ENCODE measurements around the gene PFAS.

Gene PFAS

GRCh38 chr17:8220783-8221662 lies 28.1 kb upstream of the PFAS start:
- Histone ChIP-seq H3K27ac (ENCODE audit: low read depth in 2 of 2, low read length in 2 of 2) (peak overlapping the region; percentile 97 to 99), H3K27me3 (ENCODE audit: control insufficient read depth in 2 of 2, insufficient read depth in 2 of 2, low read length in 2 of 2) (no peaks in the 10 kb centered on the region), H3K36me3 (ENCODE audit: control insufficient read depth in 2 of 2, insufficient read depth in 2 of 2, low read length in 2 of 2) (no peaks in the 10 kb centered on the region), H3K4me3 (ENCODE audit: low read length in 2 of 2) (peak overlapping the region; percentile 88), H3K9ac (ENCODE audit: low read depth in 1 of 2, low read length in 2 of 2) (peak overlapping the region; percentile 83 to 88), H3K4me1 (ENCODE audit: control insufficient read depth in 2 of 2, insufficient read depth in 2 of 2, low read length in 2 of 2) (peaks cover 14 to 19% of the 10 kb centered on the region in 2 donors), H3K9me3 (ENCODE audit: control insufficient read depth in 2 of 2, low read length in 2 of 2) (no peaks in the 10 kb centered on the region)

DNA sequence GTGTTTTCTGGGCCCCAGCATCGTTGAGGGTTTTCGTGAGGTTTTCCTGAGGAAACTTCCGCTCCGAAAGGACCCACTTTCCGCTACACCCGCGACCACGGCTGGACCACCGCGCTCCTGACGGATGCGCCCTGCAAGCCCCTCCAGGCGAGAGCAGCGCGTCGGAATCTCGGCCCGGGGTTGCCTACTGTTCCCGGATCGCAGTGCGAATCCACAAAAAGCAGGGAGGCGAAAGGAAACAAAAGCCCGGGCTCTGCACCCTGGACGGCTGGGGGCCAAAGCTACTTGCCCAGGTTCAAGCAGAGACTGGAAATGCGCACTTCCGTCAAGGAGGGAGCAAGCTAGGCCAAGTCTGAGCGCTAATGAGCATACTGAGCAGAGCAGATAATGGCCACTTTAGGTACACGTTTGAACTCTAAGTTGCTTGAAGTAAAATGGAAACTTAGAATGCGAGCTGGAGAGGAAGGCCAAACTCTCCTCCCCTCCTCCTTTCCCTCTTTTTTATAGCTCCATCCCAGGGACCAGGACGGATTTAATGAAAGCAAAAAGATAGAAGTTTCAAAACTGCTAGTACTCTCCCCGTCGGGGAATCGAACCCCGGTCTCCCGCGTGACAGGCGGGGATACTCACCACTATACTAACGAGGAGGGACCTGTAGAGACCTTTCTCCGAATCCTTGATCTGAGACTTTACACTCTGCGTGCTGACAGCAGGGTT lies 27.3 kb upstream of the PFAS start:
- Histone ChIP-seq H3K27ac (ENCODE audit: low read depth in 2 of 2, low read length in 2 of 2) (peak overlapping the region; percentile 97 to 99), H3K9me3 (ENCODE audit: control insufficient read depth in 2 of 2, low read length in 2 of 2) (no peaks in the 10 kb centered on the region), H3K27me3 (ENCODE audit: control insufficient read depth in 2 of 2, insufficient read depth in 2 of 2, low read length in 2 of 2) (no peaks in the 10 kb centered on the region), H3K4me3 (ENCODE audit: low read length in 2 of 2) (peak overlapping the region; percentile 88), H3K9ac (ENCODE audit: low read depth in 1 of 2, low read length in 2 of 2) (peak overlapping the region; percentile 83 to 88), H3K36me3 (ENCODE audit: control insufficient read depth in 2 of 2, insufficient read depth in 2 of 2, low read length in 2 of 2) (no peaks in the 10 kb centered on the region), H3K4me1 (ENCODE audit: control insufficient read depth in 2 of 2, insufficient read depth in 2 of 2, low read length in 2 of 2) (peaks cover 15 to 19% of the 10 kb centered on the region in 2 donors)

GRCh38 chr17:8222380-8222629 lies 26.8 kb upstream of the PFAS start:
- Histone ChIP-seq H3K4me1 (ENCODE audit: control insufficient read depth in 2 of 2, insufficient read depth in 2 of 2, low read length in 2 of 2) (peaks cover 19% of the 10 kb centered on the region in 2 donors), H3K27me3 (ENCODE audit: control insufficient read depth in 2 of 2, insufficient read depth in 2 of 2, low read length in 2 of 2) (no peaks in the 10 kb centered on the region), H3K9me3 (ENCODE audit: control insufficient read depth in 2 of 2, low read length in 2 of 2) (no peaks in the 10 kb centered on the region), H3K27ac (ENCODE audit: low read depth in 2 of 2, low read length in 2 of 2) (peak overlapping the region; percentile 97 to 99), H3K4me3 (ENCODE audit: low read length in 2 of 2) (peak overlapping the region; percentile 88), H3K9ac (ENCODE audit: low read depth in 1 of 2, low read length in 2 of 2) (peak overlapping the region; percentile 83 to 88), H3K36me3 (ENCODE audit: control insufficient read depth in 2 of 2, insufficient read depth in 2 of 2, low read length in 2 of 2) (no peaks in the 10 kb centered on the region)

GRCh38 chr17:8222630-8223355 lies 26.3 kb upstream of the PFAS start:
- H3K4me1 ChIP-seq (ENCODE audit: control insufficient read depth in 2 of 2, insufficient read depth in 2 of 2, low read length in 2 of 2) = peaks cover 19 to 20% of the 10 kb centered on the region in 2 donors

DNA sequence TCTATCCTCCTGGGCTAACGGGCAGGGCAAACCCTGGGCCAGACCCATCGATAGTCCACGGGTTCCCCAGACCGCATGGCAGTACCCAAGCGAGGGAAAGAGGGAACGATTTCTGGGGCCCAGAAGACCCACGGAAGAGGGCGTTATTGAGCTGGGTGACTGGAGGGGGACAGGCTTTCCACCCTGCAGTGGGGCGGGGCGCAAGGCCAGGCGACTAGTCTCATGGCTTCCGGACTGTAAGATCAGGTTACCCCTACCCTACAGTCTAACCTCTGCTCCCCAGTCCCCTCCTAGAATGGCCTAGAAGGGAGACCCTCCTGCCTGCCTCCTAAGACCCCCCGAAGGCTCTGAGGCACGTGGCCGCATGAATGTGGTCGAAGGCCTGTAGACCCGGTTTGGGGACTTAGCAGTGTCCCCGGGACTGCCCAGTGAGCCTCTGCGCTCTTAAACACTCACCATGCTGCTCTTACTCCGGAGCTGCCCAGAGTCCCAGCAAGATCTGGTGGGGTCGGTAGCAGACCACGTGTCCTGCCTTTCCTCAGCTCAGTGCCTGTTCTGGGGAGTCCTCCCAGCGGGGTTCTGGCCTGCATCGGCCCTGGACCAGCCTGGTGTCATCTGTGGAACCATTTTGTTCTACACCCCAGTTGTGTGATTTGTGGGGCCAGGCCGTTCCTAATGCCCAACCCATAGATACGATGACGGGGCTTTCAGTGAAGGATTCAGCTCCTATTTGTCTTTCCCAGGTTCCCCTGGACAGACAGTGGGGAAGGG lies 25.5 kb upstream of the PFAS start:
- Histone ChIP-seq H3K36me3 (ENCODE audit: control insufficient read depth in 2 of 2, insufficient read depth in 2 of 2, low read length in 2 of 2) (peaks cover 10 to 11% of the 10 kb centered on the region in 2 donors), H3K4me3 (ENCODE audit: low read length in 2 of 2) (peak overlapping the region; percentile 88), H3K4me1 (ENCODE audit: control insufficient read depth in 2 of 2, insufficient read depth in 2 of 2, low read length in 2 of 2) (peaks cover 15 to 20% of the 10 kb centered on the region in 2 donors), H3K27me3 (ENCODE audit: control insufficient read depth in 2 of 2, insufficient read depth in 2 of 2, low read length in 2 of 2) (no peaks in the 10 kb centered on the region), H3K9ac (ENCODE audit: low read depth in 1 of 2, low read length in 2 of 2) (peak overlapping the region; percentile 83 to 88), H3K27ac (ENCODE audit: low read depth in 2 of 2, low read length in 2 of 2) (peak overlapping the region; percentile 97 to 99), H3K9me3 (ENCODE audit: control insufficient read depth in 2 of 2, low read length in 2 of 2) (no peaks in the 10 kb centered on the region)

More at GRCh38 chr17:8222630-8223355, 26.3 kb upstream of the PFAS start:
- Histone ChIP-seq H3K9me3 (ENCODE audit: control insufficient read depth in 2 of 2, low read length in 2 of 2) (no peaks in the 10 kb centered on the region), H3K9ac (ENCODE audit: low read depth in 1 of 2, low read length in 2 of 2) (peak overlapping the region; percentile 83 to 88), H3K27ac (ENCODE audit: low read depth in 2 of 2, low read length in 2 of 2) (peak overlapping the region; percentile 97 to 99), H3K27me3 (ENCODE audit: control insufficient read depth in 2 of 2, insufficient read depth in 2 of 2, low read length in 2 of 2) (no peaks in the 10 kb centered on the region), H3K36me3 (ENCODE audit: control insufficient read depth in 2 of 2, insufficient read depth in 2 of 2, low read length in 2 of 2) (peaks cover 3 to 4% of the 10 kb centered on the region in 2 donors), H3K4me3 (ENCODE audit: low read length in 2 of 2) (peak overlapping the region; percentile 88)

GRCh38 chr17:8224891-8225812 lies 23.9 kb upstream of the PFAS start:
- H3K9me3 ChIP-seq (ENCODE audit: control insufficient read depth in 2 of 2, low read length in 2 of 2) = no peaks in the 10 kb centered on the region
- no peak overlapping the region for H3K4me3 ChIP-seq (ENCODE audit: low read length in 2 of 2)
- H3K27ac ChIP-seq (ENCODE audit: low read depth in 2 of 2, low read length in 2 of 2) = no peak overlapping the region
- no peak overlapping the region for H3K9ac ChIP-seq (ENCODE audit: low read depth in 1 of 2, low read length in 2 of 2)
- peaks cover 15 to 20% of the 10 kb centered on the region in 2 donors for H3K4me1 ChIP-seq (ENCODE audit: control insufficient read depth in 2 of 2, insufficient read depth in 2 of 2, low read length in 2 of 2)
- H3K36me3 ChIP-seq (ENCODE audit: control insufficient read depth in 2 of 2, insufficient read depth in 2 of 2, low read length in 2 of 2) = peaks cover 26 to 27% of the 10 kb centered on the region in 2 donors
- H3K27me3 ChIP-seq (ENCODE audit: control insufficient read depth in 2 of 2, insufficient read depth in 2 of 2, low read length in 2 of 2) = no peaks in the 10 kb centered on the region

DNA sequence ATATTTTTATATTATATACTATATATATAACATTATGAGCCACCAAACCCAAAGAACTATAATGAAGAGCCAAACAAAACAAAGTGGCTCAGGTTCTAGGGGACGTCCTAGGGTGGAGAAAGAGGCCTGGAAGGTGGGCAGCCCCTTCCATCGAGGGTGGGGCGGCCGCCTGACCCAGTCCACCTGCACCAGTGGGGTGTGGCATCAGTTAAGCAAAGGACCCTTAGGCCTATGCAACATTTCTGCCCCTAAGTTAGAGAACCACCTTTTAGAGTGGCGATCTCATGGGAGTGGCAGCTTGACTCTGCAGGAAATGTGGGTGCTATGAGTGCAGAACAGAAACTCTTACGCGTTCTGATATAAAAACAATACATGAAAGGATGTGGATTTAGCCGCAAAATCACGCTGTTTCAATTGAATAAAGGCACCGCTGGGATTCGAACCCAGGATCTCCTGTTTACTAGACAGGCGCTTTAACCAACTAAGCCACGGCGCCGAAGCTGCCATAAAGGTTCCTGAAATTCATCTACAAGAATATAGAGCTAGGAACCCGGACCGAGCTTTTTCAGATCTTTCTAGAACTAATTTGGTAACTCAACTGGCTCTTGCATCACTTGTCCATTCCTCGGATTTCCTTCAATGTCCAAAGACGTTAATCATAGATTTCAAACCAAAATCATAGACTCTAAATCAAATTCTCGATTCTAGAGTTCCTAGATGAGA lies 23.1 kb upstream of the PFAS start:
- peak overlapping the region; percentile 66 to 78 for H3K27ac ChIP-seq (ENCODE audit: low read depth in 2 of 2, low read length in 2 of 2)
- H3K36me3 ChIP-seq (ENCODE audit: control insufficient read depth in 2 of 2, insufficient read depth in 2 of 2, low read length in 2 of 2) = peaks cover 34 to 35% of the 10 kb centered on the region in 2 donors
- H3K4me3 ChIP-seq (ENCODE audit: low read length in 2 of 2) = peak overlapping the region in 1 of 2 donors; percentile 67
- H3K9me3 ChIP-seq (ENCODE audit: control insufficient read depth in 2 of 2, low read length in 2 of 2) = no peaks in the 10 kb centered on the region
- H3K9ac ChIP-seq (ENCODE audit: low read depth in 1 of 2, low read length in 2 of 2) = peak overlapping the region in 1 of 2 donors; percentile 46
- no peaks in the 10 kb centered on the region for H3K27me3 ChIP-seq (ENCODE audit: control insufficient read depth in 2 of 2, insufficient read depth in 2 of 2, low read length in 2 of 2)
- H3K4me1 ChIP-seq (ENCODE audit: control insufficient read depth in 2 of 2, insufficient read depth in 2 of 2, low read length in 2 of 2) = peaks cover 14 to 20% of the 10 kb centered on the region in 2 donors

- Histone ChIP-seq H3K9me3 (ENCODE audit: control insufficient read depth in 2 of 2, low read length in 2 of 2) (no peaks in the 10 kb centered on the region), H3K9ac (ENCODE audit: low read depth in 1 of 2, low read length in 2 of 2) (peak overlapping the region; percentile 29 to 46), H3K27ac (ENCODE audit: low read depth in 2 of 2, low read length in 2 of 2) (peak overlapping the region; percentile 66 to 78), H3K4me1 (ENCODE audit: control insufficient read depth in 2 of 2, insufficient read depth in 2 of 2, low read length in 2 of 2) (peaks cover 13 to 20% of the 10 kb centered on the region in 2 donors), H3K36me3 (ENCODE audit: control insufficient read depth in 2 of 2, insufficient read depth in 2 of 2, low read length in 2 of 2) (peaks cover 41 to 42% of the 10 kb centered on the region in 2 donors), H3K4me3 (ENCODE audit: low read length in 2 of 2) (peak overlapping the region; percentile 18 to 67), H3K27me3 (ENCODE audit: control insufficient read depth in 2 of 2, insufficient read depth in 2 of 2, low read length in 2 of 2) (no peaks in the 10 kb centered on the region)
Observed at GRCh38 chr17:8226536-8227237, 22.4 kb upstream of the PFAS start.

All from mucosa of rectum (tissue), 2 donors.